Activated CD8-positive, alpha-beta memory T cell treated with anti-CD3 and anti-CD28 coated beads for 36 hours (primary cell): Measurements from ENCODE around the gene LHX1. TPM values are rescaled to one million over a fixed set of nuclear protein-coding genes. Genes with fewer than 3 reads are reported as not detected.

ENCODE experiments used
- CTCF ChIA-PET: fragments of 350-600 bp; sonication (Branson Sonifier 250); formaldehyde crosslinking; loops from one replicate; lab custom pipeline; 2021; ENCODE audit warnings: antibody characterized with exemption; lab: Charles Lee
- POLR2A ChIA-PET: fragments of 350-600 bp; sonication (Branson Sonifier 250); formaldehyde crosslinking; loops from one replicate; lab custom pipeline; 2021; ENCODE audit warnings: antibody characterized with exemption; lab: Charles Lee
- total RNA-seq, 2 experiments: library from RNA; stranded (reverse); gene quantifications; one replicate each; pipeline ENCODE4 v1.2.3, GENCODE V29; 2021

The LHX1 gene
- total RNA-seq, 2 experiments from 2014 or later, result 0.25 to 0.32 TPM

DNA sequence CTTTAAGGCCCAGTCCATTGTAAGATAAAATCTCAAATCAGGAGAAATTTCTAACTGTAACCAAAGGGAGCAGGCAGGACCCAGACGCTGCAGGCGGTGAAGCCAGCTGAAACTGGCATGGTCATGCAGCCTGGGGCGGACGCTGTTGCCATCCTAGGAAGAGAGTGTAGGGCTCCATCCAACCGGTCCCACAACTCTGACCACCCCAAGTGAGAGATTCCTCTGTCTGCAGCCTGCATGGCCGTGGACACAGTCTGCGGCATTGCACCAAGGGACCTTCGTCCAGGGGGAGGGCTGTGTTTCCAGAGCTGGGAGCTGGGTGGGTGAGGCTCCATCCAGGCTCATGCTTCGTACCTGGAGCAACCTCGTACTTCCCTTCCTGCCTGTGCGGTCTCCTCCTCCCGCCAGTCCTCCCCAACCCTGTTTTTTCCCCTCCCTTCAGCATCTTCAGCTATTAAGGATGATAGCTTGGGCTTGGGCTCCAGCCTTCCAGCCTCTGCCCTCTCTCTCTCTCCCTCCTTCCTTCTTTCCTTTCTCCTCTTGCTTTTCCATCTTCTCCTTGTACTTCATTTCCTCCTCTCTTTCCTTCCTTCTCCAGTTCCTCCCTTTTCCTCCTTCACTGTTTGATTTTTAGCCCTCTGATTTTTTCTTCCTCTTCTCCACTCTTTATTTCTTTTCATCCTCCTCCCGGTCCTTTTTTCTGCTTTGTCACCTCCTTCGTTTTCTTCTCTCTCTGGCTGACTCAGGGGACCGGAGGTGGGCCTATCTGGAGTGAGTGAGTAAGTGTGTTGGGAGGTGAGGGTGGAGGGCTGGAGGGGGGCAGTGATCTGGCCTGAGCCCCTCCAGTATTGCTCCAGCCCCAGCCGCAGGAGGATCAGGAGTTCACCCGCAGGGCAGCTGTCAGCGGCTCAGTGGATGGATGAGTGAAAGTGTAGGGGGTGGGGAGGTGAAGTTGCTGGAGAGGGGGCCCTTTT, 17.0 kb upstream of the LHX1 start:
- POLR2A ChIA-PET, result no interaction called here
- CTCF ChIA-PET, result interaction anchor here (1.3 kb wide), 1 partner anchor 10 kb away, joined by 4 read pairs; no protein-coding TSS in a partner anchor

DNA sequence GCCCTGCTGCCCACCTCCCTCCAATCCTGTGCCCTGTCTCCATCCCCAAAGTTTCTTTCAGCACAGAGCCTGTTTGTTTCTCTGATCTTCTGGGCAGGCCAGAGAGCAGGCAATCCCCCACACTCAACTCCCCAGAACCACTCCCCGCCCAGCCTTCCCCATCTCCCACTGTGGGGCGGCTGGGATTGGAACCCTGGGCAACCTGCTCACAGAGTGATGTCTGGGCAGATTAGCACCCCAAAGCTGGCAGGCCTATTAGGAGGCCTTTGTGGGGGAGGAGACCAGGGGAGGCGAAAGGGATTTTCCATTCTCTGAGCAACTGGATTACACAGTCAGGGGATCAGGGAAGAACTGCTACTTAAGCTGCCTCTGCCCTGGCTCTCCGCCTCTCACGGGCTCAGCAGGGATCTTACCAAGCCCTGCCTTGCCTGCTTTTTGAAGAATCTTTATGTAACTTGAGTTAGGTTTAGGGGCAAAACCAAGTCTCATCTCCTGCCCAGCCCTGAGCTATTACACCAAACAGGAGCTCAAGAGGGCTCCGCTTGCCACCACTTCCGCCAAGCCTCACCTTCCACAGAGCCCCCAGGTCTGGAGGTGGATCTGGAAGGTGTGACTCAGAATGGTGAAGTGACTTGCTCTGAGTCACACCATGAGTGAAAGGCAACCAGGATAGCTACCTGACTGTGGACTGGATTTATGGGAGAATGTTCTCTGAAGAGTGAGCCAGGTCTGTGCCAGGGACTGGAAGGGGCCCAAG, 16.0 kb upstream of the LHX1 start:
- ChIA-PET CTCF (interaction anchor here (1.3 kb wide), 1 partner anchor 11 kb away, joined by 4 read pairs; no protein-coding TSS in a partner anchor), POLR2A (no interaction called here)

DNA sequence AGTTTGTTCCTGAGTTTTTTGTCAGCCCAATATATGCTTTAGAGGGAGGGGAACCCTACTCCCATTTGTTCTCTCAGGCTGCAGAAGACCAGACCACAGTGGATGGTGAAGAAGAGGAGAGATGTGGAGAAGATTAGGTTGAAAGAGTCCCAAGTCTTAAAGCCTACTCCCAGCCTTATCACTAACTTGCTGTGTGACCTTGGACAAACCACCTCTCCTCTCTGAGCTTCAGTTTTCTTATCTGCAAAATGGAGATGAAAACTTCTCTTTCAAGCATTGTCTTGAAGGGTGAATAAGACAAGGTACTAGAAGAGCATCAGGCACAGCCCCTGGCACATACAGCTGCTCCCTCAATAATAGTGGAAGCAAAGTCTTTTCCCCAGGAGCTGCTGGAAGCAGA, 15.1 kb upstream of the LHX1 start:
- ChIA-PET POLR2A (no interaction called here), CTCF (interaction anchor here (1.3 kb wide), 1 partner anchor 12 kb away, joined by 4 read pairs; no protein-coding TSS in a partner anchor)

DNA sequence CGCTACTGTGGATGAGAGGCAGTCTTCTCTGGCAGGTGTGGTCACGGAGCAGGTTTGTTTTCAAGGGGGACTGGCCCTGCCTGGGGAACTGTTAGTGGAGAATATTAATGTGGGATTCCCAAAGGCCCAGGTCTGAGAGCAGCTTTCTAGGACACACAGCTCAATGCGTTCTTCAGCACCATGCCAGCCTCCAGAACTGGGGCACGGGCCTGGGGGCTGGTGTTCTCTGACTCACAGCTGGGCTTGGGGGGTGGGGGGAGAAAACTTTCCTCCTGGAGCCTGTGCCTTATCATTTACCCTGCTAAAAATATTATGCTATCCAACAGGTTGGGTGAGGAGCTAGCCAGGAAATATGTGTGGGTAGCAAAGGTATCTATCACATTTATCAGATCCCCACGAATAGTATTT, 13.5 kb upstream of the LHX1 start:
- ChIA-PET POLR2A (interaction anchor here (0.7 to 0.9 kb wide), 2 partner anchors 15 to 25 kb away, joined by 3 to 12 read pairs; no protein-coding TSS in a partner anchor), CTCF (interaction anchor here (0.6 kb wide), 1 partner anchor 123 kb away, joined by 3 read pairs; no protein-coding TSS in a partner anchor)

DNA sequence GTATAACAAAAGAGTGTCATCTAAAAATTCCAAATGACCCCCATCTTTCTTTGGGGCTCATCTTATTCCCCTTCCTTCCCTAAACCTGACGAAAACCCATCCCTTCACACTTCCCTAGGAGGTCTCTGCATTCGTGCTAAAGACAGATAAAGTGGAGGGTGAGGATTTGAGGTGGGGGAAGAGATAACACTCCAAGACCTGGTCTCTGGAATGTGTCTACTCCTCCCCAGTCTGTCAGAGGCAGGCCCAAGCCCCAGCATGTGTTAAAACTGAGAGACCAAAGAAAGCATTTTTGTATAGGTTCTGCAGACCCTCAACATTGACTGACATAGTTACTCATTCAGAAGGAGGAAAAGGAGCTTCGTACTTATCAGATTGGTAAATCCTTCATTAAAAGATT, 11.0 kb upstream of the LHX1 start:
- CTCF ChIA-PET, result no interaction called here
- POLR2A ChIA-PET, result no interaction called here

DNA sequence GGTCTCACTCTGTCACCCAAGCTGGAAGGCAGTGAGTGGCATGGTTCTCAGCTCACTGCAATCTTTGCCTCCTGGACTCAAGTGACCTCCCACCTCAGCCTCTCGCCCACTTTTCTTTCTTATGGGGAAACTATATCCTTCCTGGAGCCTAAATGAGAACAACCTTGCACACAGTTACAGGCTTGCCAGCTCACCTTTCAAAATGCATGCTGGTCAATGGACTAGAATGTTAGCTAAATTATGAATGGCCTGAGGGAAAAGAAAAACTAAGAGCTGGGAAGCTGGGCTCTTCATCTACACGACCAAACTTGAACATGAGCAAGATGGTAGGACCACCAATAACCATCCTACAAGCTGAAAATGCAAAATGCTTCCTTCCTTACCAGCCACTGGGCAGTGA, 10.6 kb upstream of the LHX1 start:
- CTCF ChIA-PET, result no interaction called here

DNA sequence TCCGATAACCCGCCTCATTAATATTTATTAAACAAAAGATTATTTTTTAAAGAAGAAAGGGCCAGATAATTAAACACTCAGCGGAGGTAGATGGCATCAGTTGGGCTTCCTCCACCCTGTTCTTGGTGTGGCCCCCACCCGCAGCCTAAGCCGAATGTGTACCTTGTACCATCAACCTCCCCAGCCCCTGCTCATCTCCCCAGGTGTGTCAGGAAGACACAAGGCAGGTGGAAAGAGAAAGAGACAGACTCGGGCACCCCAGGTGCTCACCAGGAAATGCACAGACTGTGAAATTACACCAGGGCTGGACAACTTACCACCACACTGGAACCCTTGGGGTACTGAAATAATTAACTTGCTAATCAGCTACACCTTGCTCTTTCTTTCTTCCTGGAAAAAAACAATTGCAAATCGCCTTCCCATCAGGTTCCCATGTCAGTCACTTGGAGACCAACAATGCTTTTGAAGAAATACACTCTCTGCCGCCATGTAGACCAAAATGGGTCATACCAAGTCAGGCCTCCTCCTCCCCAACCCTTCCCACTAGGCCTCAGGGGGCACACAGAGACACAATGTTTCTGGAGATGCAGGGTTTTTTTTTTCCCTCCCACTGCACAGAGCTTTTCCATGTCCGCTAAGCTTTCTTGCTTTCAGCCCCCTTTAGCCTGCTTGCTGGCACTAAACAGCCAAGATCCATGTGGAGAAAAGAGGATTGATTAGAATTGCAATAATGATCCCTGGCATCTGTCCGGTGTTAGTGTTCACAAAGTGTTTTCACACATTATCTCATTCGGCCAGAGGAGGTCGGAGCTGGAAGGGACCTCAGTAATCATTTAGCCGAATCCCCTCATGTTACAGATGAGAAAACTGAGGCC, 8.6 kb upstream of the LHX1 start:
- ChIA-PET CTCF (no interaction called here), POLR2A (no interaction called here)

More for the DNA sequence above, 10.6 kb upstream of the LHX1 start:
- POLR2A ChIA-PET, result no interaction called here

DNA sequence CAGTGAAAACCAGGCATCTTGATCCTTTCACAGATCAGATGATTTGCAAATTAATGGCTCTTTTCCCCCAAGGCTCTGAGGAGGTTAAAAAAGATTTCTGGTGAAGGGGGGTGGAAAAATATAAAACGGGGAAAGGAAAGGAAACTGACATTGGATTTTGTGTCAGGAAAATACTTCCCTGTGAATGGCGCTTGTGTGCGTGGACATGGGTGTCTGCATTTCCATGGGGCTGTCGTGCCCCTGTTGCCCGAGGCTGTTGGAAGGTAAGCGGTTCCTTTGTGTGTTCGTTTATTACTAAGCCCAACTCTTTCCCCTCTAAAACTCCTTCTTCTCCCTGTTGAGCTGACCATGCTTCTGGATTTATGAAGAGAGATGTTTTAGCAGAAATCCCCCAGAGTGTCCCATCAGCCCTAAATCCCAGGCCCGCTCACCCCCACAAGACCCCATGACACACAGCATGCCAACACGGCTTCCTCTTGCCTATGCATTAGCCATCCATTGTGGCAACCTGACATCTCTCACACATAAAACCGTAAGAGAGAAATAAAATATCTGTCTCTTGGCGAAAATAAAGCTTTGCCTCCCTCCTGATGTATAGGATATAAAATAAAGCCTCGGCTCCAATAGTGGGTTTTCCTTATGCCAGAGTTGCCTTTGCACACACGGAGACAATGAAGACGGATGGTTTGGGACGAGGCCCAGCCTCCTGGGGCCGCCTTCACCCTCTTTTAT, 7.3 kb upstream of the LHX1 start:
- CTCF ChIA-PET, result no interaction called here

DNA sequence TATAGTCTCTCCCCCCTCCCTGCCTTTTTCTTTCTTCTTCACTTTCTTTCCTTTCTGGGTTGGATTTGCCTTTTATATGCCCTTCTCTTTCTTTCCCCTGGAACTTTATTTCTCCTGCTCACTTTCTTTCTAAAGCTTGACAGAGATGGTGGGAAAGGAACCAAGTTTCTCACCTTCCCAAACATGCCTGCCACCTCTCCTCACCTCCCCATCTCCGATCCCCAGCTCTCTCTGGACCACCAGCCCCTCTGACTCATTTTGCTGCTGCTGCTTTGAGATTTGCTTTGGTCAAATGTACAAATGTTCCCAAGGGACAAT, 6.7 kb upstream of the LHX1 start:
- ChIA-PET CTCF (no interaction called here), POLR2A (no interaction called here)

More for the DNA sequence above, 7.3 kb upstream of the LHX1 start:
- POLR2A ChIA-PET, result no interaction called here

DNA sequence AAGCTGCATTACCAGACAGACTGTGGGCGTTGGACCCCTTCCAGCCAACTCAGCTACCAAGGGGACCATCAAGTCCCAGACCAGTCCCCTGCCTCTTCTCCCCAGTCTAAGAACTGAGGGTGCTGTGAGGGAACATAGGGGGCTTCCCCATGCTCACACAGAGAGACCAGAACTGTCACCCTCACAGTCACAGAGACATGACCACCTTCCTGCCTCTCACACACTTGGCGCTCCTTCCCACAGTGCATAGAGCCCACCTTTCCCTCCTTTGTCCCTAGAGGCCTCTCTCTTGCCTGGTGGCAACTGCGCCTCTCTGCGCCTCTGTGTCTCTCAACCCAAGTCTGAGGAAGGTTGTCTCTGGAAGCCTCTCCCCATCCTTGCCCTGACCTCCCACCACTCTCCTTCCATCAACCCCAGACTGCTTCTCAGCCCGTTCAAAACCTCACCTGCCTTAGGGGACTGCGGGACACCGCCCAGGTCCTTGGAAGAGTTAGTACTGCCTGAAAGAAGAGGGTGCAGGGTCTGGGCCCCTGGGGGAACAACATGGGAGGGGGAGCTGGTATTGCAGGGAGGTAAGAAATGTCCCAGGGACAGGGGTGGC, 6.1 kb upstream of the LHX1 start:
- ChIA-PET CTCF (no interaction called here), POLR2A (no interaction called here)

DNA sequence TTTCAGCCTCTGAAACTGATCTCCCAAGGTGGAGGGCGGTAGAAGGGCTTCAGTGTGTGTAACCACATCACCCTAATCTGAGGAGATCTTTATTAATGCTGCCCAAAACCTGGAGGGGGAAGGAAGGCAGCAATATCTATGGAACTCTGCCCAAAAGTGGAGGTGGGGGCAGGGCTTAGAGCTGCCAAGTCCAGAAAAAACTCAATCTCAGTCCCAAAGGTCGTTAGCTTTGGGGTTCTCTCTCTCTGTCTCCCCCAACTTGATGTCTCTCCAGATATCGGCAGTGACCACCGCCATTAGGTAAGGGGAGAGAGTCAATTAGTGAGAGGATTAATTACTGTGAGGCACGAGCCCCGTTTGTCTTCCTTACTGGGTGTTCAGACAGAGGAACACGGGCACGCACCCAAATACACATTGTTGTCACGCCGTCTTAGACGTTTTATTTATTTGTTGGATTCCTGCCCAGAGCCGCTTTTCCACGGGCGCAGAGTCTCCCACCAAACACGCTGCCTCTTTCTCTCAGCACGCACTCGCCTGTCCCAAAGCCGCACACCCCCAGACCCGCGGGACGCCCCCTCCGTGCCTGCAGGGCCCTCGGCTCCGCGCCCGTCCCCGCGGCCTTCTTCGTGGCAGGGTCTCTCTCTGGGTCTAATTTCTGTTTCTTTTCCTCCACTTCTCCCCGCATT, 5.4 kb upstream of the LHX1 start:
- ChIA-PET POLR2A (no interaction called here), CTCF (no interaction called here)

DNA sequence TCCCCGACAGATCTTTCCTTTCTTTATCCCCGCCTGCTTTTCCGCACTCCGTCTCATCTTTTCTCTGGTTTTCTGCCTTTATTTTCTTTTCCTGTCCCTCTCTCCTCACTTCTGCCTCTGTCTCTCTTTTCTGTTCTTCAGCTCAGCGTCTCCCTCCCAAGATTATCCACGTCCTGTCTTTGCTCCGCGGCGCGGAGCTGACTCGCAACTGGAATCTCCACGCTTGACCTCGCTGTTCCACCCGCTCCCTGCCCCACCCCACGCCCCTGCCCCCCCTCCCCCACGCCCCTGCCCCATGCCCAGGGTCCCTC, 4.9 kb upstream of the LHX1 start:
- POLR2A ChIA-PET, result no interaction called here
- CTCF ChIA-PET, result no interaction called here

DNA sequence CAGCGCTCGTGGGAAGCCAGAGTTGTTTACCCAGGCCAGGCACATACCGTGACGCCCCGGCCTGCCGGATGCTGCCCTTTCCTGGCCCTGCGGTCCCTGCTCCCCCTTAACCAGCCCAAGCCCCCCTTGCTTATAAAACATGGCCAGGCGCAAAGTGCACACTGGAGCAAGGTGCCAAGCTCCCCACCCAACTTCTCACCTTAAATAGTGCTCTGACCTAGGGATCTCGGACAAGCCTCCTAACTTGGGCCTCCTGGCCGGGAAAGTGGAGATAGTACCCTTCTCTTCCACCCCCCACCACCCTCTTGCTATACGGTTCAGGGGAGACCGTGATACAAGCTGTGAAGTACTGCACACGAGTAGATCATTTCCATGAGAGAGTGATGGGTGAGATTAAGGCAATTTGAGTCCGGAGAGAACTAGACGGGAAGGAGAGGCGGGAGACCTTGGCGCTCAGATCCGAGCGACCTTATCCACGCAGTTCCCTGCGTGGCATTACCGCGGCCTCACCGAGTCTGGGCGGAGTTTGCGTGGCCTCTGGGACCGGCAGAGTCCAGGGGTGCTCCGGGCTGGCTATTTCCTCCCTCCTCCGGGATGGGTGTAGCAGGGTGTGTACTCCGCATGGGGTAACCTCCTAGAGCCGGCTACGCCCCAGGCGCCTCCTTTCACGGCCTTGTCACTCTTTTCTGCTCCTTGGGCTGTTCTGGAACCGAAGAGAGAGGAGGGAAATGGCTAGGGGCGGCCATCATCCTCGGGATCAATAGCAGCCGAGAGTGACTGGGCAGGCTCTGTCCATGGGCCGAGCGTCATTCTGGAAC, 4.4 kb upstream of the LHX1 start:
- ChIA-PET POLR2A (no interaction called here), CTCF (interaction anchor here (1.1 kb wide), 1 partner anchor 16 kb away, joined by 3 read pairs; the partner anchor contains the start of gene AATF)

DNA sequence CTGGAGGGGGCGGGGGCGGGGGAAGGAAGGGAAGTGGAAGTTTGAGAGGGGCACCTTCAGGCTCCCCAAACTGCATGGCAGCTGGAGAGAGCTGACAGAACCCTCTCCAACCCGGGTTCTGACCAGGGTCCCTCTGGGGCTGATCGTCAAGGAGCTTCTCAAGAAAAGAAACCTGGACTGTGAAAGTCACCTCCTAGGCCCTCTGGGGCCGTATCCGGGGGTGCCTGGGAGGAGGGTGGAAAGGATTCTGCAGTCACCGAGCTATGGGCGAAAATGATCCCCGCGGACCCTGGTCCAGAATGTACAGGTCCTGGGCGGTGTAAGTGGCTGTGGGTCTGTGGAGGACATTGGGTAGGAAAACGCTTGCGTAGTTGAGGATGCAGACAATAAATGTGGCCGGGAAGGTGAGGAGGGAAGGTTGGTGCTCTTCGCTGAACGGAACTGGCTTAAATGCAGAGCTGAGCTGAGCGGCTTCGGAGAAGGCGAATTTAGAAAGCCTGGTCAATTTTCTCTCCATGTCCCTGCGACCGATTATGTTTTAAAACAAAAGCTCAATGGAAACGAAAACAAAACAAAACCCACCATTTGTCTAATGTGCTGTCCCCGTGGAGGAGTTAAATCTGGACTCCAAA, 3.6 kb upstream of the LHX1 start:
- CTCF ChIA-PET, result interaction anchor here (0.6 to 1.1 kb wide), 2 partner anchors 15 to 34 kb away, joined by 3 to 5 read pairs; partner anchors contain the start of gene AATF
- POLR2A ChIA-PET, result no interaction called here

DNA sequence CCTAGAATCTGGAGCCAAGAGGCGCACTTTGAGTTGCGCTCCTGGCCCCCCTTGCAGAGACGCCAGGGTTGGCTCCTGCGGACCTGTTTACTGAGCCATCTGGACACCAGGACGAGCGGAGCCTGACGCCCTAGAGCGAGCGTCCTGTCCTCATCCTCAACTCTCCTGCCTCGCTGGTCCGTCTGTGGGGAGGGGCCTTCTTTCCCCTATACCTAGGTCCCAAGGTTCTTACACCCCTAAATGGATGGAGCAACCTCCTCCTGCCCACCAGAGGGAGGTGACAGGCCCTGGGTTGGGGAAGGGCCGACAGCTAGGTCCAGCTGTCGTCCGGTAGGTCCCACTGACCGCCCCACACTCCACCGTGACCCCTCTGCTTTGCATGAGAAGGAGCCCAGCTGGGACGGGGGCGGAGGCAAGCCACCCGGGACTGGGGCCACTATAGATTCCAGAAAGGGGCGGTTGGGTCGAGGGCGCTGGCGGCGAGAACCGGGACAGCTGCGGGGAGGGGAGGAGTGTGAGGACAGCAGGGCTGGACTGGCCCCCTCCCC, 3.1 kb upstream of the LHX1 start:
- ChIA-PET POLR2A (no interaction called here), CTCF (interaction anchor here (0.6 kb wide), 1 partner anchor 34 kb away, joined by 5 read pairs; no protein-coding TSS in a partner anchor)
